HUES48 (cell line): ENCODE measurements around the gene ZSWIM6.

Experiments used
- H3K27ac ChIP-seq: one replicate; pipeline ENCODE4 v1.7.0; 2013; ENCODE audit warnings: low read depth, low read length, inconsistent platforms
- H3K27me3 ChIP-seq: 2 replicates; pipeline ENCODE4 v1.6.1; 2013; ENCODE audit warnings: mild to moderate bottlenecking, low read length; ENCODE audit not compliant: control insufficient read depth, insufficient read depth
- H3K36me3 ChIP-seq: 2 replicates; pipeline ENCODE4 v1.6.1; 2013; ENCODE audit warnings: low read length; ENCODE audit not compliant: control insufficient read depth, insufficient read depth
- H3K4me1 ChIP-seq: 2 replicates; pipeline ENCODE4 v1.6.1; 2013; ENCODE audit warnings: mild to moderate bottlenecking, low read length; ENCODE audit not compliant: control insufficient read depth, insufficient read depth
- H3K4me3 ChIP-seq: 2 replicates; pipeline ENCODE4 v1.5.1; 2013; ENCODE audit warnings: mild to moderate bottlenecking, low read depth, low read length
- H3K9ac ChIP-seq: 2 replicates; pipeline ENCODE4 v1.6.1; 2013; ENCODE audit warnings: mild to moderate bottlenecking, low read depth, low read length, moderate library complexity
- H3K9me3 ChIP-seq: 2 replicates; pipeline ENCODE4 v1.6.1; 2013; ENCODE audit warnings: low read length; ENCODE audit not compliant: control insufficient read depth, insufficient read depth

Gene ZSWIM6

DNA sequence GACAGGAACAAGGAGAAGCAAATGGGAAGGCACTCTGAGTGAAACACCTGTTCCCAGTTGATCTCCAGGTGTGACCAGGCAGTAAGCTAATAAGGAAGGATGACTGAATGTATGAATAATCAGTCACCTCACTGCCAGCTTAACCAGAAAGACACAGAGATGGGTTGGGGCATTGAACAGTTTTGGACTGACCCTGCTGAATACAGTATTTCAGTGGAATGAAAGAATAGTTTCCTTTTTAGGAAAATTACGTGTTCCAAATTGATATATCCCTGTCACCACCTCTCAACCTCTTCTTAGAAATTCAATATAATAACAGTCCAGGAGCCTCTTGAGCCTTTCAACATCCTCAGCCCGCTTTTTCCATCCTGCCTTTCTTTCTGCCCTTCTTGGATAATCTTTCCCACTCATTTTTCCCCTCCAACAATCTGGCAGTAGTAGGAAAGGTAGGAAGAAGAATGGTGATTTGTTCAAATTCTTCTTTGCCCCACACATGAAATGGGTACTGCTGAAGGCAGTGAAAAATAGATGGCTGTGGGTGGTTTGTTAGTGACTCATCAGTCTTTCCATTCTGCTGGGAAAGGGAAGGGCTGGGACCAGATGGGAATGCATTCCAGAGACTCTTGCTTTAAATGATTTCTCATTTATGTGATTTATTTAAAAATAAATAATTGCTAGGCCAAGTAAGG is 117.9 kb downstream of the ZSWIM6 start:
- H3K27me3 ChIP-seq = no peaks in the 10 kb centered on the region
- H3K9me3 ChIP-seq = no peaks in the 10 kb centered on the region
- no peaks in the 10 kb centered on the region for H3K36me3 ChIP-seq
- H3K9ac ChIP-seq = no peak overlapping the region
- H3K27ac ChIP-seq = peak overlapping the region; percentile 57
- H3K4me3 ChIP-seq = no peak overlapping the region
- peaks cover 15% of the 10 kb centered on the region; the same call in 1 of the 2 replicates for H3K4me1 ChIP-seq

- no peaks in the 10 kb centered on the region for H3K9me3 ChIP-seq
- no peaks in the 10 kb centered on the region for H3K27me3 ChIP-seq
- H3K9ac ChIP-seq = no peak overlapping the region
- H3K4me1 ChIP-seq = peaks cover 22% of the 10 kb centered on the region
- peak overlapping the region; percentile 15 for H3K27ac ChIP-seq
- no peak overlapping the region for H3K4me3 ChIP-seq
- no peaks in the 10 kb centered on the region for H3K36me3 ChIP-seq
These were observed 118.6 kb downstream of the ZSWIM6 start for GRCh38 chr5:61450493-61451279.

- Histone ChIP-seq H3K36me3 (no peaks in the 10 kb centered on the region), H3K4me3 (no peak overlapping the region), H3K9ac (no peak overlapping the region), H3K4me1 (peaks cover 20% of the 10 kb centered on the region), H3K9me3 (no peaks in the 10 kb centered on the region), H3K27ac (peak overlapping the region; percentile 27), H3K27me3 (no peaks in the 10 kb centered on the region)
These were observed 123.3 kb downstream of the ZSWIM6 start for GRCh38 chr5:61455179-61456006.

- H3K27me3 ChIP-seq = no peaks in the 10 kb centered on the region
These were observed 128.4 kb downstream of the ZSWIM6 start for GRCh38 chr5:61460471-61460870.

DNA sequence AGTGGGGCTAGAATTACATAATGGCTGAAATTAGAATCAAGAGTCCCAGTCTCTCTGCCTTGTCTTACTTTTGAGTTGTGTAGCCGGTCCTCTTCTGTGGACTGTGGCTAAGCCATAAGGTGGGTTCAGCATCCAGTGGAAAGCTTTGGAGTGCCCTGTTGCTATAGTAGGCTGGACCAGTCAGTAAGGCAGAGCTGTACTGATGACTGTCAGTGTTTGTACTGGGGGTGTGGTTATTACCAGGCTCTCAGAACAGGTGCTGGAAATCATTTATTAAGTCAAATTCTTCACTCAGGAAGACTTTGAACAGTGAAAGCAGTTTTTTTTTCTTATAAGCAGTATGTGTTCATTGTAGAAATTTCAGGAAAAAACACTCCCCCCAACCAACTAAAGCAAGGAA is 129.4 kb downstream of the ZSWIM6 start:
- H3K4me3 ChIP-seq = no peak overlapping the region
- no peak overlapping the region for H3K27ac ChIP-seq
- no peaks in the 10 kb centered on the region for H3K27me3 ChIP-seq
- H3K9ac ChIP-seq = no peak overlapping the region
- H3K9me3 ChIP-seq = no peaks in the 10 kb centered on the region
- H3K36me3 ChIP-seq = no peaks in the 10 kb centered on the region
- peaks cover 8% of the 10 kb centered on the region for H3K4me1 ChIP-seq

More at GRCh38 chr5:61460471-61460870, 128.4 kb downstream of the ZSWIM6 start:
- Histone ChIP-seq H3K9ac (no peak overlapping the region), H3K4me1 (peaks cover 14% of the 10 kb centered on the region), H3K4me3 (no peak overlapping the region), H3K9me3 (no peaks in the 10 kb centered on the region), H3K27ac (no peak overlapping the region), H3K36me3 (no peaks in the 10 kb centered on the region)

DNA sequence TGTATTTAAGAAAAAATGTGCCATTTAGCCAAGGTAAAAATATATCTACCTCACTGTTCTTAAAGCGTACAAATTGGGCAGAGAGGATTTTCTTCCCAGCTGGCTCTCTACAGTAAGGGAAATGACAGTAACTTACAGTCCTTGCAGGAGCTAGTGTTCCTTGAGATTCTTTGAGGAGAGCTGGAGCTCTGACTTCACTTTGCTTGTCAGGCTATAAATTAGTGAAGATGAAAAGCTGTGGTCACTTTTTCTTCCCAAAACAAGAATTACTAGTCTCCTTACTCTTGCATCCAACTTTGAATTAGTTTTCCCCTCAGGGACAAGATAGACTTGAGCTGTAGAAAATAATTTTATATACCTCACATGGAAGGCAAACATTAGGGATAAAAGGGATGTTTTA is 129.9 kb downstream of the ZSWIM6 start:
- Histone ChIP-seq H3K27ac (no peak overlapping the region), H3K9ac (no peak overlapping the region), H3K4me3 (no peak overlapping the region), H3K27me3 (no peaks in the 10 kb centered on the region), H3K36me3 (no peaks in the 10 kb centered on the region), H3K9me3 (no peaks in the 10 kb centered on the region), H3K4me1 (peaks cover 6% of the 10 kb centered on the region)

- Histone ChIP-seq H3K27me3 (no peaks in the 10 kb centered on the region), H3K36me3 (no peaks in the 10 kb centered on the region), H3K9me3 (no peaks in the 10 kb centered on the region), H3K4me3 (no peak overlapping the region), H3K9ac (no peak overlapping the region), H3K4me1 (peaks cover 20% of the 10 kb centered on the region), H3K27ac (no peak overlapping the region)
These were observed 131.5 kb downstream of the ZSWIM6 start for GRCh38 chr5:61463596-61463995.

DNA sequence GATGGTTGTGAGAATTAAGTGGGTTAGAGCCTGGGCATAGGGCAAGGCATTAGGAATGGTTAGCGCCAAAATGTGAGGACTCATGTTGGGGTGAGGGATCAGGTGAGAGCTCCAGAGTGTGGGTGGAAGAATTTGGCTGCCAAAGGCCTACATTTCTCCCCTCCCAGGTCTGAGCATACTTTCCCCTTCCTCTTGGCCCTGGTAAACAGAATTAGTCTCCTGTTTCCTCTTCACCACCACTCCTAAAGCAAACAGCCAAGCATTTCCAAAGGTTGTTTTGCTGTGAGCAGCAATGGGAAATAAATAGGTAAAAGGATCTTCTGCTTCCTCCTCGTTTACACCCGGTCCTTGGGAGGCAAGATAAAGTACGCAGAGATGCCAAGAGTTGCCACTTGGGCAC is 132.5 kb downstream of the ZSWIM6 start:
- Histone ChIP-seq H3K27ac (no peak overlapping the region), H3K4me1 (peaks cover 23% of the 10 kb centered on the region), H3K9ac (no peak overlapping the region)

GRCh38 chr5:61465066-61465465 is 133.0 kb downstream of the ZSWIM6 start:
- Histone ChIP-seq H3K36me3 (no peaks in the 10 kb centered on the region), H3K4me3 (no peak overlapping the region), H3K9ac (no peak overlapping the region), H3K4me1 (peaks cover 23% of the 10 kb centered on the region), H3K27me3 (no peaks in the 10 kb centered on the region), H3K27ac (no peak overlapping the region), H3K9me3 (no peaks in the 10 kb centered on the region)

More for the DNA sequence above, 132.5 kb downstream of the ZSWIM6 start:
- Histone ChIP-seq H3K9me3 (no peaks in the 10 kb centered on the region), H3K27me3 (no peaks in the 10 kb centered on the region), H3K36me3 (no peaks in the 10 kb centered on the region), H3K4me3 (no peak overlapping the region)

GRCh38 chr5:61465496-61465895 is 133.4 kb downstream of the ZSWIM6 start:
- Histone ChIP-seq H3K4me1 (peaks cover 23% of the 10 kb centered on the region), H3K4me3 (no peak overlapping the region), H3K36me3 (no peaks in the 10 kb centered on the region), H3K27me3 (no peaks in the 10 kb centered on the region), H3K9me3 (no peaks in the 10 kb centered on the region), H3K9ac (no peak overlapping the region), H3K27ac (no peak overlapping the region)
